ENCODE measurements around the gene KAZN. TPM values are rescaled to one million over a fixed set of nuclear protein-coding genes. Genes with fewer than 3 reads are reported as not detected.

The KAZN gene
- total RNA-seq, 2 donors from 2014 or later, result 9.8 to 12.2 TPM

DNA sequence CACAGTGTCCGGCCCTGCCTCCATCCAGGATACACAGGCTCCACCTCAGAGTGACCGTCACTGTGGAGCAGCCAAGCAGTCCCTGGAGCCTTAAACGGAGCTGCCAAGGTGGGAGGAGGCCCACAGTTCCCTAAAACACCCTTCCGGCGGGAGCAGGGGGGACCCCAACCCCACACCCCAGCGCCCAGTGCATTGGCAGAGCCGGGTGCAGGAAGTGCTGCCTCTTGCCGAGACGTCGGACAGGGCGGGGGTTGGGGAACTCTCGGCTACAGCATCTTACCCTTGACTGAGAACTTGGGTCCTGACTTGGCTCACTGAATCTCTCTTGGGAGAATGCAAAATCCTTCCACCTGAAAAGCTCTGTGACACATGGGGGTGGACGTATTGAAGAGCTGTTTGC lies 516.4 kb downstream of the KAZN start:
- Histone ChIP-seq H3K36me3 (no peaks in the 10 kb centered on the region), H3K27me3 (no peaks in the 10 kb centered on the region), H3K9ac (ENCODE audit: low read depth in 2 of 2, low read length in 2 of 2) (no peak overlapping the region), H3K9me3 (no peaks in the 10 kb centered on the region), H3K27ac (no peak overlapping the region), H3K4me1 (no peaks in the 10 kb centered on the region), H3K4me3 (no peak overlapping the region)
- no peak for DNase-seq
- TF ChIP-seq, protein P1, sequence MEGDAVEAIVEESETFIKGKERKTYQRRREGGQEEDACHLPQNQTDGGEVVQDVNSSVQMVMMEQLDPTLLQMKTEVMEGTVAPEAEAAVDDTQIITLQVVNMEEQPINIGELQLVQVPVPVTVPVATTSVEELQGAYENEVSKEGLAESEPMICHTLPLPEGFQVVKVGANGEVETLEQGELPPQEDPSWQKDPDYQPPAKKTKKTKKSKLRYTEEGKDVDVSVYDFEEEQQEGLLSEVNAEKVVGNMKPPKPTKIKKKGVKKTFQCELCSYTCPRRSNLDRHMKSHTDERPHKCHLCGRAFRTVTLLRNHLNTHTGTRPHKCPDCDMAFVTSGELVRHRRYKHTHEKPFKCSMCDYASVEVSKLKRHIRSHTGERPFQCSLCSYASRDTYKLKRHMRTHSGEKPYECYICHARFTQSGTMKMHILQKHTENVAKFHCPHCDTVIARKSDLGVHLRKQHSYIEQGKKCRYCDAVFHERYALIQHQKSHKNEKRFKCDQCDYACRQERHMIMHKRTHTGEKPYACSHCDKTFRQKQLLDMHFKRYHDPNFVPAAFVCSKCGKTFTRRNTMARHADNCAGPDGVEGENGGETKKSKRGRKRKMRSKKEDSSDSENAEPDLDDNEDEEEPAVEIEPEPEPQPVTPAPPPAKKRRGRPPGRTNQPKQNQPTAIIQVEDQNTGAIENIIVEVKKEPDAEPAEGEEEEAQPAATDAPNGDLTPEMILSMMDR (IDR thresholded peaks at IDR 0.05), result no peak
- intact Hi-C loops (cut with DNase I), result no loop called here

DNA sequence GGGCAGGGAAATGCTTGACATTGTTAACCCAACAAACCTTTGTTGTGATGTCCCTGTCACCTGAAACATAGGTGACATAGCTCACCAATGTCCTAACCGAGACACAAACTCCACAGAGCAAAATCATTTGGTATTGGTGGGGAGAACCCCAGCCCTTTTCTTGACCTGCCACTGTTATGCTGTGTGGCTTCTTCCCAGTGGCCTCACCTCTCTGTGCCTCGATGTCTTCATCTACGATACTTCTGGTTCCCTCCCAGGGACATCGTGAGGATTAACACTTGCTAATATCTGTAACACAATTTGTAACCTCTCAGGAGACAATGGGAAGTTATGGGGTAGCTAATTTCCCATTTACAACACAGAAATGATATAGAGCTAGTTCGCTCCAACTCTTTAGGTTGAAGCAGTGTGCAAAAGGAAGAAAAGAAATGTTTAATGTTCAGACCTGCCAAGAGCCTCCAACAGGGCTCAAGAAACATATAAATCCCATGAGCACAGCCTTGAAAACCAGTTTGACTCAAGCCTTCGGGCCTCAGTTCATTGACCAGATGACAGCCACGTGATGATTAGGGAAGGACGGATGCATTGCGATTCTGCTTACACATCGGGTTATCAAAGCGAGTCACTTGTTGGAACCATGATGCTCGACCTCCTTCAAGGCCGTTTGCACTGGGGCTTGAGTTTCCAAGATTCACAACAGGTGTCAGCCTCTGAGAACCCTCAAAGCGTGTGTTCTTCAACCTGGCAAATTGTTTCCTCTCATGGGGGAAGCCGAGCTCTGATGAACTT lies 517.3 kb downstream of the KAZN start:
- TF ChIP-seq, protein P1 (IDR thresholded peaks at IDR 0.05), result no peak
- no peak overlapping the region for H3K9ac ChIP-seq (ENCODE audit: low read depth in 2 of 2, low read length in 2 of 2)
- no peaks in the 10 kb centered on the region for H3K9me3 ChIP-seq
- H3K27ac ChIP-seq, result no peak overlapping the region
- H3K4me1 ChIP-seq, result no peaks in the 10 kb centered on the region
- H3K27me3 ChIP-seq, result no peaks in the 10 kb centered on the region
- intact Hi-C loops (cut with DNase I), result no loop called here
- H3K36me3 ChIP-seq, result no peaks in the 10 kb centered on the region
- DNase-seq, result no peak
- H3K4me3 ChIP-seq, result no peak overlapping the region

DNA sequence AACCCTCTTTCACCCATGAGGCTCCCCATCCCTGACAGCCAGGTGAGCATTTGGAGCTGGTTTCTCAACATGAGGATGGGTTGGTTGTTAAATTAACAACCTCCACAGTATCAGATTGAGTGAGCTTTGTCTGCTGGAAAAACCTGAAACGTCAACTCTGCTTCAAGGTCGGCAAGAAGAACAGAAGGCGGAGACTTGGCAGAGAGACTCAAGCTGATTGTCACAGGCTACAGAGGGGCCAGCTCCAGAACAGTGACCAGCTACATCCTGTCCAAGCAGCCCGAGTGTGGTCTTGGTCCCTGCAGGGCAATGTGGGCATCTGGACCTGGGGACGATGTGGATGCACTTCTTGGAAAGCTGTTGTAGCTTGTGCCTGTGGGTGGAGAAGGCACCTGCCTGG lies 518.5 kb downstream of the KAZN start:
- H3K4me1 ChIP-seq, result no peaks in the 10 kb centered on the region
- H3K27me3 ChIP-seq, result no peaks in the 10 kb centered on the region
- DNase-seq, result no peak
- intact Hi-C loops (cut with DNase I), result no loop called here
- TF ChIP-seq, protein P1 (IDR thresholded peaks at IDR 0.05), result no peak
- no peaks in the 10 kb centered on the region for H3K9me3 ChIP-seq
- H3K27ac ChIP-seq, result no peak overlapping the region
- H3K4me3 ChIP-seq, result no peak overlapping the region
- H3K9ac ChIP-seq (ENCODE audit: low read depth in 2 of 2, low read length in 2 of 2), result no peak overlapping the region
- H3K36me3 ChIP-seq, result no peaks in the 10 kb centered on the region

DNA sequence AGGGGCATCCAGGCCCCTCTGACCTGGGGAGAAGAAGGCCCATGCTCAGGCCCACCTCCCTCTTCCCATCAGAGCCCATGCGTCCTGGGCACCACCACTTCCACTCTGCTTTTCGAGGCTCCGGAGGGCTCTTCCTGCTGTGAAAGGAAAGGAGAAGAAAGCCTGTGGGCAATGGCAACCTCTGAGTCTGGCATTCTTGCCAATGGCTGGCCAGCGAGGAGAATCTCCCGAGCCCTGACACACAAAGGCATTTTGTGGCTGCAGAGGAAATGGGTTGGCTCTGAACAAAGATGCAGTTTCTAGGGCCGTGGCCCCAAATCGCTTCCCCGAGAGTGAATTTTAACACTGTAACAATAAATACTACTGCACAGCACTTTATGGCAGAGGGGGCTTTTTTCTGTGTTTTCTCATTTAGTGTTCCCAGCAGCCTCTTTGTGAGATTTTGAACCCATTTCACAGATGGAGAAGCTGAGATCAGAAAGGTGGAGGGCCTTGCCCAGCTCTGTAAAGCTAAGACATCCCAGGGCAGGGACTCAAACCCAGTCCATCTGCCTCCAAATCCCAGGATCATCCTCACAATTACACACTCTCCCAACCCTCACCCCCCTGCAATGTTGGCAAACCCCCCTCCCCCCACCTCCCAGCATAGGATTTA lies 519.3 kb downstream of the KAZN start:
- Histone ChIP-seq H3K27ac (no peak overlapping the region), H3K4me1 (no peaks in the 10 kb centered on the region), H3K27me3 (no peaks in the 10 kb centered on the region), H3K9me3 (no peaks in the 10 kb centered on the region), H3K9ac (ENCODE audit: low read depth in 2 of 2, low read length in 2 of 2) (no peak overlapping the region), H3K36me3 (no peaks in the 10 kb centered on the region), H3K4me3 (no peak overlapping the region)
- intact Hi-C loops (cut with DNase I), result no loop called here
- TF ChIP-seq, protein P1 (IDR thresholded peaks at IDR 0.05), result no peak
- no peak for DNase-seq

DNA sequence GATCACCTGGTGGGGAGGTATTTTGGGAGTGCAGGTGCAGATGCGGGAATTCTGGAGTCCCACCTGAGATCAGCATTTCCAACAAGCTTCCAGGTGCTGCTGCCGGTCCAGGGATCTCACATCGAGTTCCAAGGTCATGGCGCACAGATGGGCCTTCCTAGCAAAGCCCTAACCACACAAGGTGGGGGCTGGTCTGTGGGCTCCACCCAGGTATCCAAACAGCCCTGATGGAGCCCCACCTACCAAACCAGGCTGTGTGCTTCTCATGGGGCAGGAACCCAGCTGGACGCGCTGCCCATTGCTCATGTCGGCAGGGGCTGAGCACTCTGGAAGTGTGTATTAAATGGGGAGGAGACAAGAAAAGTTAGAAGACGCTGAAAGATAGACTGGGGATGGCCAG lies 520.1 kb downstream of the KAZN start:
- no peaks in the 10 kb centered on the region for H3K4me1 ChIP-seq
- no peaks in the 10 kb centered on the region for H3K36me3 ChIP-seq
- no peaks in the 10 kb centered on the region for H3K9me3 ChIP-seq
- DNase-seq, result no peak
- no peaks in the 10 kb centered on the region for H3K27me3 ChIP-seq
- no peak overlapping the region for H3K9ac ChIP-seq (ENCODE audit: low read depth in 2 of 2, low read length in 2 of 2)
- H3K4me3 ChIP-seq, result no peak overlapping the region
- intact Hi-C loops (cut with DNase I), result no loop called here
- H3K27ac ChIP-seq, result no peak overlapping the region
- TF ChIP-seq, protein P1 (IDR thresholded peaks at IDR 0.05), result no peak

Measured in colonic mucosa (tissue), 4 donors.